Aorta (tissue), 5 donors: Measurements from ENCODE around the gene CST4. TPM values are rescaled to one million over a fixed set of nuclear protein-coding genes. Genes with fewer than 3 reads are reported as not detected.
"Not testable (repeated sequence)": the region's sequence is repeated elsewhere in the genome, so short reads cannot be mapped to it uniquely, and the experiment has no call there.

ENCODE experiments used
- ATAC-seq: fragments of 200-7000 bp; cut with Tn5 transposase; one replicate; pipeline ENCODE4 v1.9.1; 2022; ENCODE audit warnings: moderate library complexity; ENCODE audit not compliant: low FRiP score
- DNase-seq, 2 donors: peaks; one replicate each; pipeline ENCODE4 v3.0.0-alpha.2; 2020
- H3K27ac ChIP-seq, 2 donors: one replicate each; pipeline ENCODE4 v1.5.1; 2013; ENCODE audit warnings: low read length in 2 of 2, mild to moderate bottlenecking in 2 of 2, moderate library complexity in 2 of 2, control low read depth in 1 of 2, inconsistent platforms in 1 of 2, low read depth in 1 of 2
- H3K27me3 ChIP-seq, 2 donors: one replicate each; pipeline ENCODE4 v1.6.1; 2013; ENCODE audit warnings: control low read depth in 1 of 2, low read length in 1 of 2, mild to moderate bottlenecking in 1 of 2, moderate library complexity in 1 of 2; ENCODE audit not compliant: insufficient read depth in 2 of 2, control insufficient read depth in 1 of 2
- H3K36me3 ChIP-seq, 2 donors: one replicate each; pipeline ENCODE4 v1.6.1; 2013; ENCODE audit warnings: control low read depth in 1 of 2, low read length in 1 of 2, mild to moderate bottlenecking in 1 of 2; ENCODE audit not compliant: insufficient read depth in 2 of 2, control insufficient read depth in 1 of 2
- H3K4me1 ChIP-seq, 2 donors: one replicate each; pipeline ENCODE4 v1.6.1; 2013; ENCODE audit warnings: low read length in 2 of 2, control low read depth in 1 of 2, mild to moderate bottlenecking in 1 of 2, moderate library complexity in 1 of 2; ENCODE audit not compliant: insufficient read depth in 2 of 2, control insufficient read depth in 1 of 2
- H3K4me3 ChIP-seq, 2 donors: one replicate each; pipeline ENCODE4 v1.5.1; 2013; ENCODE audit warnings: low read length in 2 of 2, control low read depth in 1 of 2, mild to moderate bottlenecking in 1 of 2
- H3K9me3 ChIP-seq: one replicate; pipeline ENCODE4 v1.6.1; 2013; ENCODE audit warnings: mild to moderate bottlenecking, low read length; ENCODE audit not compliant: control insufficient read depth
- WGBS, 2 donors: extraction: QIAGEN DNeasy Blood & Tissue Kit; methylation state at CpG; one replicate each; pipeline ENCODE4 v1.1.7; 2013; 5-methylcytosine and 5-hydroxymethylcytosine counted together
- intact Hi-C, 2 donors: fragments of 100-400 bp; cut with DNase I; formaldehyde crosslinking; loops; one replicate each; pipeline versions ENCODE4 v1.14.2 to v1.15.0; 2022
- polyA plus RNA-seq, 2 donors: library from polyadenylated mRNA; stranded (reverse); fragments of 200-250 nt; gene quantifications; one replicate each; pipeline ENCODE4 v1.2.3, GENCODE V29; 2013
- total RNA-seq, 2 donors: library from RNA; stranded (reverse); fragmentation: NEBNext Ultra II Directional; extraction: Animal tissue kit (Norgen Biotek cat#: 25700); gene quantifications; one replicate each; pipeline ENCODE4 v1.2.1, GENCODE V29; 2021
- donor health status: healthy with polysubstance abuse.
- donor health status: Bipolar disorder and iron deficiency.
- donor health status: DM: no; HTN: no; CAD: no.
- donor health status: DM: no; HTN: no; CAD: no.
- donor health status: DM: yes; HTN: yes; CAD: no.

Gene CST4
- total and polyA plus RNA-seq, 4 donors: not detected

GRCh38 chr20:23668477-23668951 lies 20.3 kb downstream of the CST4 start:
- intact Hi-C loops: loop anchor here in 1 of 2 donors (10.0 kb wide), 1 partner anchor 326 kb away; no protein-coding TSS in a partner anchor
- H3K4me3 ChIP-seq: no peak overlapping the region
- H3K36me3 ChIP-seq: no peaks in the 10 kb centered on the region
- no peaks in the 10 kb centered on the region for H3K27me3 ChIP-seq
- WGBS, 2 donors: 6 to 12% methylated on average over 4 of the region's 4 CpGs
- no peaks in the 10 kb centered on the region for H3K4me1 ChIP-seq
- no peaks in the 10 kb centered on the region for H3K9me3 ChIP-seq
- no peak overlapping the region for H3K27ac ChIP-seq
- ATAC-seq: peak; percentile 79
- no peak for DNase-seq

- H3K36me3 ChIP-seq: no peaks in the 10 kb centered on the region
- no peaks in the 10 kb centered on the region for H3K4me1 ChIP-seq
- intact Hi-C loops: loop anchor here in 1 of 2 donors (10.0 kb wide), 1 partner anchor 327 kb away; no protein-coding TSS in a partner anchor
- ATAC-seq: no peak
- DNase-seq: no peak
- H3K4me3 ChIP-seq: no peak overlapping the region
- H3K27me3 ChIP-seq: no peaks in the 10 kb centered on the region
- H3K9me3 ChIP-seq: no peaks in the 10 kb centered on the region
- H3K27ac ChIP-seq: no peak overlapping the region
- 83 to 84% methylated on average over 7 of the region's 7 CpGs for WGBS, 2 donors
Observed at GRCh38 chr20:23667666-23668065, 21.2 kb downstream of the CST4 start.

- Histone ChIP-seq H3K27me3 (no peaks in the 10 kb centered on the region), H3K27ac (no peak overlapping the region), H3K9me3 (no peaks in the 10 kb centered on the region), H3K36me3 (no peaks in the 10 kb centered on the region), H3K4me3 (no peak overlapping the region), H3K4me1 (no peaks in the 10 kb centered on the region)
- WGBS, 2 donors: 49 to 54% methylated on average over 3 of the region's 3 CpGs
- intact Hi-C loops: loop anchor here in 1 of 2 donors (10.0 kb wide), 1 partner anchor 328 kb away; no protein-coding TSS in a partner anchor
- DNase-seq (no peak), ATAC-seq (no peak)
Observed at GRCh38 chr20:23666698-23667097, 22.1 kb downstream of the CST4 start.

- Histone ChIP-seq H3K27ac (no peak overlapping the region), H3K27me3 (no peaks in the 10 kb centered on the region), H3K4me3 (no peak overlapping the region), H3K36me3 (no peaks in the 10 kb centered on the region), H3K9me3 (no peaks in the 10 kb centered on the region), H3K4me1 (no peaks in the 10 kb centered on the region)
- DNase-seq (no peak), ATAC-seq (no peak)
- intact Hi-C loops: loop anchor here in 1 of 2 donors (10.0 kb wide), 1 partner anchor 329 kb away; no protein-coding TSS in a partner anchor
- WGBS, 2 donors: 73 to 87% methylated on average over 4 of the region's 4 CpGs
Observed at GRCh38 chr20:23666189-23666588, 22.6 kb downstream of the CST4 start.

GRCh38 chr20:23664954-23665353 lies 23.9 kb downstream of the CST4 start:
- WGBS, 2 donors: 83 to 87% methylated on average over 3 of the region's 3 CpGs
- Histone ChIP-seq H3K27me3 (no peaks in the 10 kb centered on the region), H3K36me3 (no peaks in the 10 kb centered on the region), H3K27ac (no peak overlapping the region), H3K4me3 (no peak overlapping the region), H3K9me3 (no peaks in the 10 kb centered on the region), H3K4me1 (no peaks in the 10 kb centered on the region)
- intact Hi-C loops: loop anchor here in 1 of 2 donors (10.0 kb wide), 1 partner anchor 330 kb away; no protein-coding TSS in a partner anchor
- ATAC-seq (no peak), DNase-seq (no peak)

- 54 to 55% methylated on average over 4 of the region's 4 CpGs for WGBS, 2 donors
- H3K9me3 ChIP-seq, H3K36me3 ChIP-seq, H3K4me1 ChIP-seq, H3K27me3 ChIP-seq, ATAC-seq, DNase-seq, H3K27ac ChIP-seq, H3K4me3 ChIP-seq: not testable (repeated sequence)
- intact Hi-C loops: loop anchor here in 1 of 2 donors (10.0 kb wide), 1 partner anchor 331 kb away; no protein-coding TSS in a partner anchor
Observed at GRCh38 chr20:23664046-23664445, 24.8 kb downstream of the CST4 start.

GRCh38 chr20:23663180-23663579 lies 25.7 kb downstream of the CST4 start:
- intact Hi-C loops: loop anchor here in 1 of 2 donors (10.0 kb wide), 1 partner anchor 332 kb away; no protein-coding TSS in a partner anchor
- Histone ChIP-seq H3K36me3 (no peaks in the 10 kb centered on the region), H3K27ac (no peak overlapping the region), H3K4me3 (no peak overlapping the region), H3K9me3 (no peaks in the 10 kb centered on the region), H3K27me3 (no peaks in the 10 kb centered on the region), H3K4me1 (no peaks in the 10 kb centered on the region)
- ATAC-seq (no peak), DNase-seq (no peak)
- 83 to 85% methylated on average over 6 of the region's 6 CpGs for WGBS, 2 donors

- DNase-seq (no peak), ATAC-seq (no peak)
- H3K9me3 ChIP-seq: no peaks in the 10 kb centered on the region
- H3K27me3 ChIP-seq: no peaks in the 10 kb centered on the region
- 88 to 94% methylated on average over 9 of the region's 9 CpGs for WGBS, 2 donors
- no peak overlapping the region for H3K27ac ChIP-seq
- no peak overlapping the region for H3K4me3 ChIP-seq
- intact Hi-C loops: loop anchor here in 1 of 2 donors (10.0 kb wide), 1 partner anchor 332 kb away; no protein-coding TSS in a partner anchor
- no peaks in the 10 kb centered on the region for H3K36me3 ChIP-seq
- no peaks in the 10 kb centered on the region for H3K4me1 ChIP-seq
Observed at GRCh38 chr20:23662276-23662870, 26.5 kb downstream of the CST4 start.

- DNase-seq: no peak
- Histone ChIP-seq H3K9me3 (no peaks in the 10 kb centered on the region), H3K36me3 (no peaks in the 10 kb centered on the region), H3K27ac (no peak overlapping the region), H3K4me1 (no peaks in the 10 kb centered on the region), H3K27me3 (no peaks in the 10 kb centered on the region), H3K4me3 (no peak overlapping the region)
- ATAC-seq: no peak
- intact Hi-C loops: loop anchor here in 1 of 2 donors (10.0 kb wide), 1 partner anchor 334 kb away; no protein-coding TSS in a partner anchor
- 93 to 95% methylated on average over 6 of the region's 6 CpGs for WGBS, 2 donors
Observed at GRCh38 chr20:23661002-23661429, 27.8 kb downstream of the CST4 start.
